ENCODE measurements around the gene GAS2.

Gene GAS2

GRCh38 chr11:22768281-22768680 lies 101.9 kb downstream of the GAS2 start:
- H3K36me3 ChIP-seq (ENCODE audit: insufficient read depth, low read length) = no peaks in the 10 kb centered on the region
- H3K27ac ChIP-seq (ENCODE audit: low read depth, low read length) = no peak overlapping the region
- H3K9me3 ChIP-seq (ENCODE audit: insufficient read depth, low read depth, low read length) = no peaks in the 10 kb centered on the region
- H3K9ac ChIP-seq (ENCODE audit: low read depth, low read length) = no peak overlapping the region
- H3K4me3 ChIP-seq (ENCODE audit: low read length) = no peak overlapping the region
- WGBS = 100% methylated on average over 1 of the region's 1 CpG
- H3K27me3 ChIP-seq (ENCODE audit: insufficient read depth, low read length) = no peaks in the 10 kb centered on the region
- H3K4me1 ChIP-seq (ENCODE audit: insufficient read depth, low read length) = no peaks in the 10 kb centered on the region

GRCh38 chr11:22769081-22769480 lies 102.7 kb downstream of the GAS2 start:
- Histone ChIP-seq H3K9ac (ENCODE audit: low read depth, low read length) (no peak overlapping the region), H3K9me3 (ENCODE audit: insufficient read depth, low read depth, low read length) (no peaks in the 10 kb centered on the region), H3K4me1 (ENCODE audit: insufficient read depth, low read length) (no peaks in the 10 kb centered on the region), H3K36me3 (ENCODE audit: insufficient read depth, low read length) (no peaks in the 10 kb centered on the region), H3K27ac (ENCODE audit: low read depth, low read length) (no peak overlapping the region), H3K4me3 (ENCODE audit: low read length) (no peak overlapping the region), H3K27me3 (ENCODE audit: insufficient read depth, low read length) (no peaks in the 10 kb centered on the region)
- 98% methylated on average over 1 of the region's 1 CpG for WGBS

DNA sequence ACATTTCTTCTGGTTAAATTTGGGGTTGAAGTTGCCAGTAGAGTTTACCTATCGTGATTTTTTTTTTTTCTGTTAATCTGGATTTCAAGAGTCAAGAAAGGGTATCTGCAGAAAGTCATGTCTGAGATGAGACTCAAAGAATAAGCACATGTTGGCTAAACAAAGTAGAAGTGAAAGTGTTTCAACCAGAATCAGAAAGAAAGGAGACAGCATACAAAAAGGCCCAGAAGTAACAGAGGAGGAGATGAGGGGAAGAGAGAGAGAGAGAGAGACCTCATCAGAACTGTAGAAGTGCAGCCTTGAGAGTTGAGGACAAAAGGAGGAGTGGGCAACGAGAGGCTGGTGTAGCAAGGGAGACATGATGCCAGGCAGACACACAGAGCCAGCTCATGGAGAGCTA lies 108.3 kb downstream of the GAS2 start:
- Histone ChIP-seq H3K9ac (ENCODE audit: low read depth, low read length) (no peak overlapping the region), H3K4me1 (ENCODE audit: insufficient read depth, low read length) (no peaks in the 10 kb centered on the region), H3K27me3 (ENCODE audit: insufficient read depth, low read length) (no peaks in the 10 kb centered on the region), H3K4me3 (ENCODE audit: low read length) (no peak overlapping the region), H3K36me3 (ENCODE audit: insufficient read depth, low read length) (no peaks in the 10 kb centered on the region), H3K9me3 (ENCODE audit: insufficient read depth, low read depth, low read length) (no peaks in the 10 kb centered on the region), H3K27ac (ENCODE audit: low read depth, low read length) (no peak overlapping the region)
- 92% methylated on average over 2 of the region's 2 CpGs for WGBS

DNA sequence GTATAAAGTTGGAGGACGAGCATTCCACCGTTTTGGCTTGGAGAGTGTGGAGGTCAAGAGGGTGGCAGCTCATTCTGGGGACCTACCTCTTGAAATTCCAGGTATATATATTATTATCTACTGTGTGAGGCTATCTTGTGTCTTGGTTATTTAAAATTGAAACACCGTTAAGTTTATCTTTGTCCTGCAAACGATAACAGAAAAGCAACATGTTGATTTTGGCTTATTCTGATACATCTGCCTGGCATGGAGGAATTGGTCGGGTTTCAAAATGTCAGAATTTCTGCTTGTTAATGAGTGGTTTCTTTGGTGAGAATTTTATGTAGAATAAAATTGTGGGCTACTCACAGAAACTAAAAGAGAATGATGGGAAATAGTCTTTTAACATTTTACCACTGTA lies 108.8 kb downstream of the GAS2 start:
- H3K9me3 ChIP-seq (ENCODE audit: insufficient read depth, low read depth, low read length) = no peaks in the 10 kb centered on the region
- H3K27ac ChIP-seq (ENCODE audit: low read depth, low read length) = no peak overlapping the region
- H3K36me3 ChIP-seq (ENCODE audit: insufficient read depth, low read length) = no peaks in the 10 kb centered on the region
- WGBS = 89% methylated on average over 5 of the region's 5 CpGs
- no peaks in the 10 kb centered on the region for H3K27me3 ChIP-seq (ENCODE audit: insufficient read depth, low read length)
- H3K4me1 ChIP-seq (ENCODE audit: insufficient read depth, low read length) = no peaks in the 10 kb centered on the region
- H3K9ac ChIP-seq (ENCODE audit: low read depth, low read length) = no peak overlapping the region
- H3K4me3 ChIP-seq (ENCODE audit: low read length) = no peak overlapping the region

DNA sequence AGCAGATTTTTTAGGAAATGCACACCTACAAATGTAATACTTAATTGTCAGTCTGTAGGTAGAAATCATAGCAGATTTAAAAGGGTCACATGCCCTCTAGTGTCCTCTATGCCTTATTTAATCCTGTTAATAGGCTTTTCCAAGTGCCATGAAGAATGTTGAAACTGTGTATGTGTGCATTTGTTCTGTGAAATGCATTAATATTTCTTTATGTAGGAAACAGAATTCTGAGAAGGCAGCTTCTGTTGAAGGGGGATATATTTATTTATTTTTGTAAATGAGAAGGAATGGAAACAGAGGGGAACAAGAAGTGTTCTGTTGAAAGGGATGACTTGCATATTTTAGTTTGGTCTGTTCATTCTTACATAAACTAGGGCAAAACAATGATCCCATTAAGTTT lies 112.2 kb downstream of the GAS2 start:
- Histone ChIP-seq H3K4me1 (ENCODE audit: insufficient read depth, low read length) (no peaks in the 10 kb centered on the region), H3K4me3 (ENCODE audit: low read length) (no peak overlapping the region), H3K36me3 (ENCODE audit: insufficient read depth, low read length) (no peaks in the 10 kb centered on the region), H3K27me3 (ENCODE audit: insufficient read depth, low read length) (no peaks in the 10 kb centered on the region), H3K9ac (ENCODE audit: low read depth, low read length) (no peak overlapping the region), H3K9me3 (ENCODE audit: insufficient read depth, low read depth, low read length) (no peaks in the 10 kb centered on the region), H3K27ac (ENCODE audit: low read depth, low read length) (no peak overlapping the region)

DNA sequence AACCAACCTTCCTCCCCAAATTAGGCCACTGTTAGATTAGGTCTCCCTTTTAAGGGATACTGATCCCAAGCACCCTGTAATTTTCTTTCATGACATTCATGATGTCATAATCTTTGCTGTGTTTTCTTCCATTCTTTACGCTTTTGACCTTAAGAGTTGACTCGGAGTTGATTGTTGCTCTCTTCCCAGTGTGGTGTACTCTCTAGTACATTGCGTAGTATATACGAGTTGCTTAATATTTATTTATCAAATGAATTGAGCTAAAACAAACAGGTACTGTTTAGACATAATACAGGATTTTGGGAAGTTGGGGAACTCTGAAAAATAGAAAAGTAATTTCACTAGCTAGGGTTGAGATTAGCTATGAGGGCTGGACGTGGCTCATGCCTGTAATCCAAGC lies 113.4 kb downstream of the GAS2 start:
- H3K36me3 ChIP-seq (ENCODE audit: insufficient read depth, low read length) = no peaks in the 10 kb centered on the region
- H3K9ac ChIP-seq (ENCODE audit: low read depth, low read length) = no peak overlapping the region
- no peak overlapping the region for H3K4me3 ChIP-seq (ENCODE audit: low read length)
- H3K27ac ChIP-seq (ENCODE audit: low read depth, low read length) = no peak overlapping the region
- no peaks in the 10 kb centered on the region for H3K27me3 ChIP-seq (ENCODE audit: insufficient read depth, low read length)
- no peaks in the 10 kb centered on the region for H3K4me1 ChIP-seq (ENCODE audit: insufficient read depth, low read length)
- no peaks in the 10 kb centered on the region for H3K9me3 ChIP-seq (ENCODE audit: insufficient read depth, low read depth, low read length)
- WGBS = 96% methylated on average over 3 of the region's 5 CpGs

- Histone ChIP-seq H3K4me1 (ENCODE audit: insufficient read depth, low read length) (no peaks in the 10 kb centered on the region), H3K36me3 (ENCODE audit: insufficient read depth, low read length) (no peaks in the 10 kb centered on the region), H3K27ac (ENCODE audit: low read depth, low read length) (no peak overlapping the region), H3K9ac (ENCODE audit: low read depth, low read length) (no peak overlapping the region), H3K4me3 (ENCODE audit: low read length) (no peak overlapping the region), H3K9me3 (ENCODE audit: insufficient read depth, low read depth, low read length) (no peaks in the 10 kb centered on the region), H3K27me3 (ENCODE audit: insufficient read depth, low read length) (no peaks in the 10 kb centered on the region)
- 74% methylated on average over 3 of the region's 3 CpGs for WGBS
These were observed 114.7 kb downstream of the GAS2 start for GRCh38 chr11:22780952-22781593.

GRCh38 chr11:22785251-22785650 lies 118.8 kb downstream of the GAS2 start:
- H3K9me3 ChIP-seq (ENCODE audit: insufficient read depth, low read depth, low read length) = no peaks in the 10 kb centered on the region

GRCh38 chr11:22786475-22786874 lies 120.1 kb downstream of the GAS2 start:
- Histone ChIP-seq H3K27ac (ENCODE audit: low read depth, low read length) (no peak overlapping the region), H3K4me1 (ENCODE audit: insufficient read depth, low read length) (no peaks in the 10 kb centered on the region), H3K9me3 (ENCODE audit: insufficient read depth, low read depth, low read length) (no peaks in the 10 kb centered on the region), H3K36me3 (ENCODE audit: insufficient read depth, low read length) (no peaks in the 10 kb centered on the region), H3K9ac (ENCODE audit: low read depth, low read length) (no peak overlapping the region), H3K4me3 (ENCODE audit: low read length) (no peak overlapping the region), H3K27me3 (ENCODE audit: insufficient read depth, low read length) (no peaks in the 10 kb centered on the region)
- WGBS = 93% methylated on average over 3 of the region's 3 CpGs

More at GRCh38 chr11:22785251-22785650, 118.8 kb downstream of the GAS2 start:
- Histone ChIP-seq H3K4me1 (ENCODE audit: insufficient read depth, low read length) (no peaks in the 10 kb centered on the region), H3K9ac (ENCODE audit: low read depth, low read length) (no peak overlapping the region), H3K27ac (ENCODE audit: low read depth, low read length) (no peak overlapping the region), H3K36me3 (ENCODE audit: insufficient read depth, low read length) (no peaks in the 10 kb centered on the region), H3K4me3 (ENCODE audit: low read length) (no peak overlapping the region), H3K27me3 (ENCODE audit: insufficient read depth, low read length) (no peaks in the 10 kb centered on the region)

DNA sequence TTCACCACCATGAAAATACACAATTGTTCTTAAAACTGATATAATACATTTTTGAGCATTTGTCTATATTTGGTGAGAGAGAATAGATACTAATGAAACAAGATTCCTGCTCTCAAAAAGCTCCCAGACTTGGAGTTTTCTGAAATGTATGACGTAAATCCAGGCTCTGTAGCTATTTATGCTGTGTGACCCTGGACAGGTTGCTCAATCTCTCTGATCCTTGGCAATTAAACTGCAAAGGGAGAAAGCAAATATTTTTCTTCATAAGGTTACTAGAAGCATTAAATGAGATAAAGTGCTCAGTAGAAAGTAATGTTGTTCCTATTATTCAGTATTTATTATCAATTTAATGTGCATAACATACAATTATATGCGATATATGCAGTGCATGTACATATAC lies 120.6 kb downstream of the GAS2 start:
- WGBS = 100% methylated on average over 1 of the region's 2 CpGs
- Histone ChIP-seq H3K27ac (ENCODE audit: low read depth, low read length) (no peak overlapping the region), H3K9ac (ENCODE audit: low read depth, low read length) (no peak overlapping the region), H3K4me1 (ENCODE audit: insufficient read depth, low read length) (no peaks in the 10 kb centered on the region), H3K36me3 (ENCODE audit: insufficient read depth, low read length) (no peaks in the 10 kb centered on the region), H3K27me3 (ENCODE audit: insufficient read depth, low read length) (no peaks in the 10 kb centered on the region), H3K9me3 (ENCODE audit: insufficient read depth, low read depth, low read length) (no peaks in the 10 kb centered on the region), H3K4me3 (ENCODE audit: low read length) (no peak overlapping the region)

DNA sequence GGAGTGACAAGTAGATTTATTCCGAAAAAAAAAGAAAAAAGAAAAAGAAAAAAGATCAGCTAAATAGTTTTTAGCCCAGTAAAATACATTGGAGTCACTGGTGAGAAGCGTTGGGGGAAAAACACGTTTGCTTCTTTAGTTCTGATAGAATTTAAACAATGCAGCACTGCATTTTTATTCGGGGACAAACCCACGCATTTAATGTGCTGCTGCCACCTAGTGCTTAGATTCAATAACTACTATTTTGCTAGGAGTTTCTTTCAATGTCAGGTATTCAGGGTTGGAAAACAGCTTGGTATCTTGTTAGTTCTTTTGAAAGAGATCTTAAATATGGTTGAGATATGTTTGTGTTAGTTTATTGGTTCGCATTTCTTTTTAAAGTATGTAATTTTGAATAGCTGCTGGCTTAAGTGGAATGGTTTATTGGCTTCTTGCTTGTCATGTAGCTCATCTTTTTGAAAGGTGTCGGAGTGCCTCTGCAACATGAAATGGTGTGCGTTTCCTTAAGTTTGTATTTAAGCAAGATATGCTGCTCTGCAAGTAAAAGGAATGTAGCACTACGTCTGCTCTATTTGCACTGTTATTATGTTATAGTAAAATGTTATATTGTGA lies 121.2 kb downstream of the GAS2 start:
- H3K4me3 ChIP-seq (ENCODE audit: low read length) = no peak overlapping the region
- no peak overlapping the region for H3K9ac ChIP-seq (ENCODE audit: low read depth, low read length)
- H3K9me3 ChIP-seq (ENCODE audit: insufficient read depth, low read depth, low read length) = no peaks in the 10 kb centered on the region
- 40% methylated on average over 9 of the region's 9 CpGs for WGBS
- H3K27ac ChIP-seq (ENCODE audit: low read depth, low read length) = no peak overlapping the region
- H3K4me1 ChIP-seq (ENCODE audit: insufficient read depth, low read length) = 0 out of 2 replicates have a peak, but pooled peaks cover 4% of the 10 kb centered on the region
- H3K27me3 ChIP-seq (ENCODE audit: insufficient read depth, low read length) = no peaks in the 10 kb centered on the region
- no peaks in the 10 kb centered on the region for H3K36me3 ChIP-seq (ENCODE audit: insufficient read depth, low read length)

GRCh38 chr11:22792497-22792896 lies 126.1 kb downstream of the GAS2 start:
- Histone ChIP-seq H3K9me3 (ENCODE audit: insufficient read depth, low read depth, low read length) (no peaks in the 10 kb centered on the region), H3K9ac (ENCODE audit: low read depth, low read length) (no peak overlapping the region), H3K4me3 (ENCODE audit: low read length) (no peak overlapping the region), H3K27me3 (ENCODE audit: insufficient read depth, low read length) (no peaks in the 10 kb centered on the region), H3K36me3 (ENCODE audit: insufficient read depth, low read length) (no peaks in the 10 kb centered on the region), H3K27ac (ENCODE audit: low read depth, low read length) (no peak overlapping the region), H3K4me1 (ENCODE audit: insufficient read depth, low read length) (0 out of 2 replicates have a peak, but pooled peaks cover 5% of the 10 kb centered on the region)
- WGBS = 66% methylated on average over 3 of the region's 3 CpGs

Data from HUES64 (cell line).